Measurements from ENCODE around the gene ABHD6. TPM values are rescaled to one million over a fixed set of nuclear protein-coding genes. Genes with fewer than 3 reads are reported as not detected.
A peak's percentile ranks its signal among the peaks of the same experiment; 100 is the strongest.
"Not testable (repeated sequence)": the region's sequence is repeated elsewhere in the genome, so short reads cannot be mapped to it uniquely, and the experiment has no call there.

ABHD6 gene
- total RNA-seq, 4 donors from 2014 or later = 14.7 to 28.6 (median 18.0) TPM

DNA sequence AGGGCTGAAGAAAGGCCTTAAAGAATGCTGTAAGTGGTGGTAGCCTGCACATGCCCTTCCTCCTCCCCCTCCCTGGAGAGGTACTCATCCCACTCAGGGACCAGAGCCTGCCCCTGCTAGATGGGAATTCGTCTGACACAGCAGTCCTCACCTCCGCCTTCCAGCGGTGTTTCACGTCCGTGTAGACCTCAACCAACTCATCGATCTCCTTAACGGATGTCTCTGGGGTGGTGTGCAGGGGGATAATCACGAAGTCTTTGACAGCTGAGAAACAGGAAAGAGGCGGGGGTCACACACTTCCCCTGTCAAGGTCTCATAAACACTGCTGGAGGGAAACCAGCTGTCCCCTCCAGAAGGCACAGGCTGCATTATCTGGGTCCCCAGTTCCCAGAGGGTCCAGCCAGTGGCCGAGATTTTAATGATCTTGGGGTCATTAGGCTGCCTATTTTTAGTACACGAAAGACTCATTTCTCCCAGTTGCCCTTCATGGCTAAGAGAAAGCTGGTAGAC is 36.7 kb upstream of the ABHD6 start:
- Histone ChIP-seq H3K27me3 (no peaks in the 10 kb centered on the region), H3K36me3 (no peaks in the 10 kb centered on the region), H3K4me1 (peaks cover 0 to 4% of the 10 kb centered on the region in 2 donors), H3K4me3 (replicated peaks in 1 of 3) (no peak overlapping the region), H3K27ac (peak overlapping the region in 2 of 3 donors; percentile 24 to 54), H3K9me3 (no peaks in the 10 kb centered on the region)
- WGBS, 2 donors = 61 to 64% methylated on average over 10 to 11 of the region's 11 CpGs
- intact Hi-C loops (cut with DNase I) = no loop called here
- TF ChIP-seq POLR2A (IDR thresholded peaks at IDR 0.05) = no peak
- TF ChIP-seq, protein P1, sequence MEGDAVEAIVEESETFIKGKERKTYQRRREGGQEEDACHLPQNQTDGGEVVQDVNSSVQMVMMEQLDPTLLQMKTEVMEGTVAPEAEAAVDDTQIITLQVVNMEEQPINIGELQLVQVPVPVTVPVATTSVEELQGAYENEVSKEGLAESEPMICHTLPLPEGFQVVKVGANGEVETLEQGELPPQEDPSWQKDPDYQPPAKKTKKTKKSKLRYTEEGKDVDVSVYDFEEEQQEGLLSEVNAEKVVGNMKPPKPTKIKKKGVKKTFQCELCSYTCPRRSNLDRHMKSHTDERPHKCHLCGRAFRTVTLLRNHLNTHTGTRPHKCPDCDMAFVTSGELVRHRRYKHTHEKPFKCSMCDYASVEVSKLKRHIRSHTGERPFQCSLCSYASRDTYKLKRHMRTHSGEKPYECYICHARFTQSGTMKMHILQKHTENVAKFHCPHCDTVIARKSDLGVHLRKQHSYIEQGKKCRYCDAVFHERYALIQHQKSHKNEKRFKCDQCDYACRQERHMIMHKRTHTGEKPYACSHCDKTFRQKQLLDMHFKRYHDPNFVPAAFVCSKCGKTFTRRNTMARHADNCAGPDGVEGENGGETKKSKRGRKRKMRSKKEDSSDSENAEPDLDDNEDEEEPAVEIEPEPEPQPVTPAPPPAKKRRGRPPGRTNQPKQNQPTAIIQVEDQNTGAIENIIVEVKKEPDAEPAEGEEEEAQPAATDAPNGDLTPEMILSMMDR (IDR thresholded peaks at IDR 0.05) = no peak
- DNase-seq = no peak

DNA sequence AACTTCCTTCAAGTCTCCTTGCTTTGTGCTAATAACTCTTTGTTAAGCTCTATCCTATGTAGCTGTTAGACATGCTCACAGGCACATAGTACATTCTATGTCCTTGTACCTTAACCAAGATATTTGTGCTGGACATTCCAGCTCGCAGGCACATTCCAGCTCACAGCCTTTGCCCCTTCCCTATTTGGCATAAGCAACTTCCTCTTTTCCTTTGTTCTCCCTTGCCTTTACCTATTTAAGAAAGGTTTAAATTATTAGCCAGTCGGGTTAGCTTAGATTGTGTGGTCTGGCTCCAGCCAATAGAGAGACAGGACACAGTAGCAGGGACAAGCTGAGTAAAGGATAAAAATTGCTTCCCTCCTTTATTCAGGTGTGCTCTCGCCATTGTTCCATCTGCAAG is 36.1 kb upstream of the ABHD6 start:
- not testable (repeated sequence) for H3K27ac ChIP-seq

DNA sequence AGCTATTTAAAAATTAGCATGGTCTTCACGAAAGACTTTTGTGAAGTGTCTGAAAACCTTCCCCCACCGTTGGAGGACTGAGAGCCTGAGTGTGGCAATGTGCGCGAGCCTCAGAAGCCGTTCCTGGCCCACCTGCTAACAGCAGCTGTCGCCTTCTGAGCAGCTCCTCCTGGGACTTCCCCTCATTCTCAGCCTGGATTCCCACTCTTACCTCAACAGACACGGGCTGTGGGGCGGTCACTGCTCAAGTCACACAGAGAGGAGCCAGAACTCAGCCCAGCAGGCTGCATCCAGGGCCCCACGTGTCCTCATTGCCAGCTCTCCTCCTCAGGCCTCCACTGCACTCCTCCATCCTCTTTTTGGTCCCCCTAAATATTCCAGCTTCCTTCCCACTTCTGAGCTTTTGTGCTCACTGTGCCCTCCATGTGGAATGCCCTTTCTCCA is 34.7 kb upstream of the ABHD6 start:
- Histone ChIP-seq H3K4me1 (peaks cover 0 to 4% of the 10 kb centered on the region in 2 donors), H3K27me3 (no peaks in the 10 kb centered on the region), H3K9me3 (no peaks in the 10 kb centered on the region), H3K36me3 (no peaks in the 10 kb centered on the region), H3K27ac (no peak overlapping the region), H3K4me3 (replicated peaks in 1 of 3) (no peak overlapping the region)
- intact Hi-C loops (cut with DNase I) = no loop called here
- TF ChIP-seq, protein P1 (IDR thresholded peaks at IDR 0.05) = no peak
- no peak for TF ChIP-seq POLR2A (IDR thresholded peaks at IDR 0.05)
- 86 to 88% methylated on average over 9 of the region's 9 CpGs for WGBS, 2 donors
- no peak for DNase-seq

More for the DNA sequence above, 36.1 kb upstream of the ABHD6 start:
- H3K9me3 ChIP-seq; DNase-seq; H3K4me3 ChIP-seq (replicated peaks in 1 of 3); intact Hi-C loops (cut with DNase I); H3K27me3 ChIP-seq; H3K4me1 ChIP-seq; H3K36me3 ChIP-seq: not testable (repeated sequence)
- 76 to 80% methylated on average over 3 of the region's 3 CpGs for WGBS, 2 donors

DNA sequence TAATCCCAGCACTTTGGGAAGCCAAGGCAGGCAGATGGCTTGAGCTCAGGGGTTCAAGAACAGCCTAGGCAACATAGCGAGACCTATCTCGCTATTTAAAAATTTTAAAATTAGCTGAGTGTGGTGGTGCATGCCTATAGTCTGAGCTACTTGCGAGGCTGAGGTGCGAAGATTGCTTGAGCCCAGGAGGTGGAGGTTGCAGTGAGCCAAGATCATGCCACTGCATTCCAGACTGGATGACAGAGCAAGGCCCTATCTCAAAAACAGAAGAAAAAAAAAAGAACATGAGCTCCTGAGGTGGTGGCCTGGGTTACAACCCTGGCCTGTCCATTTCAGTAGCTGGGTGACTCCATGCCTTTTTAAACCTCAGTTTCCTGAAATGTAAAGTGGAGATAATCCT is 34.1 kb upstream of the ABHD6 start:
- TF ChIP-seq, protein P1 (IDR thresholded peaks at IDR 0.05) = no peak
- no peak for TF ChIP-seq POLR2A (IDR thresholded peaks at IDR 0.05)
- WGBS, 2 donors = 96 to 100% methylated on average over 4 of the region's 4 CpGs
- Histone ChIP-seq H3K36me3 (no peaks in the 10 kb centered on the region), H3K4me1 (peaks cover 0 to 4% of the 10 kb centered on the region in 2 donors), H3K9me3 (no peaks in the 10 kb centered on the region), H3K27ac (no peak overlapping the region), H3K4me3 (replicated peaks in 1 of 3) (no peak overlapping the region), H3K27me3 (no peaks in the 10 kb centered on the region)
- no peak for DNase-seq
- intact Hi-C loops (cut with DNase I) = no loop called here

DNA sequence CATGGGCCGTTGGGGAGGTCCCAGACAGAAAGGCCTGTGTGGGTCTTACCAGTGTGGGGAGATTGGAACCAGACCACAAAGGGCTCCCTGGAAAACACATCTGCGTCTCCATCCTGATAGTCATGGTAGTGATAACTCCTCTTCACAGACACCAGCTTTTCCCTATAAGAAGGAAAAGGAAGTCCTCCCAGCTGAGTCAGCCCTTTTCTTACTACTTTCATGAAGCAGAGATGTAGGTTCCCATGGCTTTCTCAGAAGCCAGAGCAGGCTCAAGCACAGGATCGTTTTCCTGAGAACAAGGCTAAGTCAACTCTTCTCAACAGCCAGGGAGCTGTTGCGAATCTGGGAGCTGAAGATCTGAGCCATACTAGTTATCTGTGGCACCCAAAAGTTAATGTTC is 32.9 kb upstream of the ABHD6 start:
- intact Hi-C loops (cut with DNase I) = no loop called here
- H3K9me3 ChIP-seq = no peaks in the 10 kb centered on the region
- TF ChIP-seq, protein P1 (IDR thresholded peaks at IDR 0.05) = no peak
- TF ChIP-seq POLR2A (IDR thresholded peaks at IDR 0.05) = no peak
- H3K27ac ChIP-seq = no peak overlapping the region
- H3K27me3 ChIP-seq = no peaks in the 10 kb centered on the region
- H3K4me3 ChIP-seq (replicated peaks in 1 of 3) = no peak overlapping the region
- H3K36me3 ChIP-seq = no peaks in the 10 kb centered on the region
- no peaks in the 10 kb centered on the region for H3K4me1 ChIP-seq
- WGBS, 2 donors = 89 to 95% methylated on average over 4 of the region's 4 CpGs
- DNase-seq = no peak
